Glomerular visceral epithelial cell (primary cell): ENCODE measurements around the gene SACM1L.
"Not testable (repeated sequence)": the region's sequence is repeated elsewhere in the genome, so short reads cannot be mapped to it uniquely, and the experiment has no call there.

ENCODE experiments used
- DNase-seq: peaks from one replicate; pipeline ENCODE4 v3.0.0-alpha.2; 2016; ENCODE audit errors: extremely low spot score

SACM1L gene

GRCh38 chr3:45666757-45667431 is 22.3 kb upstream of the SACM1L start:
- DNase-seq, result peak; percentile 74

- DNase-seq, result no peak
Observed at GRCh38 chr3:45667569-45667934, 21.6 kb upstream of the SACM1L start.

GRCh38 chr3:45670436-45670835 is 18.8 kb upstream of the SACM1L start:
- DNase-seq, result no peak

- no peak for DNase-seq
Observed at GRCh38 chr3:45670991-45671390, 18.2 kb upstream of the SACM1L start.

GRCh38 chr3:45673273-45673672 is 15.9 kb upstream of the SACM1L start:
- DNase-seq, result no peak

GRCh38 chr3:45676325-45677032 is 12.7 kb upstream of the SACM1L start:
- DNase-seq, result no peak

GRCh38 chr3:45677033-45677446 is 12.2 kb upstream of the SACM1L start:
- DNase-seq, result peak; percentile 43

GRCh38 chr3:45677841-45678240 is 11.4 kb upstream of the SACM1L start:
- DNase-seq, result no peak

- DNase-seq, result no peak
Observed at GRCh38 chr3:45679805-45680204, 9.4 kb upstream of the SACM1L start.

- DNase-seq, result no peak
Observed at GRCh38 chr3:45681221-45681620, 8.0 kb upstream of the SACM1L start.

GRCh38 chr3:45681846-45682245 is 7.3 kb upstream of the SACM1L start:
- DNase-seq, result no peak

- no peak for DNase-seq
Observed at GRCh38 chr3:45682311-45682710, 6.9 kb upstream of the SACM1L start.

- no peak for DNase-seq
Observed at GRCh38 chr3:45682786-45683185, 6.4 kb upstream of the SACM1L start.

- no peak for DNase-seq
Observed at GRCh38 chr3:45683417-45684326, 5.5 kb upstream of the SACM1L start.

GRCh38 chr3:45684327-45684892 is 4.8 kb upstream of the SACM1L start:
- DNase-seq, result no peak

GRCh38 chr3:45685722-45686121 is 3.5 kb upstream of the SACM1L start:
- not testable (repeated sequence) for DNase-seq

GRCh38 chr3:45686850-45687249 is 2.3 kb upstream of the SACM1L start:
- DNase-seq, result no peak

- no peak for DNase-seq
Observed at GRCh38 chr3:45687828-45688193, 1.4 kb upstream of the SACM1L start.

- DNase-seq, result peak; percentile 44
Observed at GRCh38 chr3:45688194-45688881, 858 bp upstream of the SACM1L start.

GRCh38 chr3:45689787-45690145 is 570 bp downstream of the SACM1L start:
- no peak for DNase-seq

- DNase-seq, result no peak
Observed at GRCh38 chr3:45690336-45691035, 1.3 kb downstream of the SACM1L start.
